HL-60 (cell line): Measurements from ENCODE around the gene CNOT10.

Source experiments
- CTCF ChIP-seq: IDR thresholded peaks from one replicate; pipeline ENCODE4 v1.5.1; 2011; ENCODE audit warnings: low read length, control low read depth, inconsistent platforms; ENCODE audit not compliant: insufficient read depth
- GABPA ChIP-seq: IDR thresholded peaks from 2 replicates; pipeline ENCODE4 v1.6.1; 2012; ENCODE audit warnings: low read depth
- POLR2AphosphoS5 ChIP-seq: IDR thresholded peaks from 2 replicates; pipeline ENCODE4 v1.6.1; 2012; ENCODE audit warnings: low read depth
- SPI1 ChIP-seq: IDR thresholded peaks from 2 replicates; pipeline ENCODE4 v1.6.1; 2012; ENCODE audit warnings: low read depth, mild to moderate bottlenecking, borderline replicate concordance
- TF ChIP-seq, protein P1 (sequence below): IDR thresholded peaks from 2 replicates; pipeline ENCODE4 v1.6.1; 2012; ENCODE audit warnings: low read depth; ENCODE audit not compliant: insufficient replicate concordance

- TF ChIP-seq CTCF (no peak), POLR2AphosphoS5 (no peak), GABPA (no peak), SPI1 (no peak)
- TF ChIP-seq, protein P1, sequence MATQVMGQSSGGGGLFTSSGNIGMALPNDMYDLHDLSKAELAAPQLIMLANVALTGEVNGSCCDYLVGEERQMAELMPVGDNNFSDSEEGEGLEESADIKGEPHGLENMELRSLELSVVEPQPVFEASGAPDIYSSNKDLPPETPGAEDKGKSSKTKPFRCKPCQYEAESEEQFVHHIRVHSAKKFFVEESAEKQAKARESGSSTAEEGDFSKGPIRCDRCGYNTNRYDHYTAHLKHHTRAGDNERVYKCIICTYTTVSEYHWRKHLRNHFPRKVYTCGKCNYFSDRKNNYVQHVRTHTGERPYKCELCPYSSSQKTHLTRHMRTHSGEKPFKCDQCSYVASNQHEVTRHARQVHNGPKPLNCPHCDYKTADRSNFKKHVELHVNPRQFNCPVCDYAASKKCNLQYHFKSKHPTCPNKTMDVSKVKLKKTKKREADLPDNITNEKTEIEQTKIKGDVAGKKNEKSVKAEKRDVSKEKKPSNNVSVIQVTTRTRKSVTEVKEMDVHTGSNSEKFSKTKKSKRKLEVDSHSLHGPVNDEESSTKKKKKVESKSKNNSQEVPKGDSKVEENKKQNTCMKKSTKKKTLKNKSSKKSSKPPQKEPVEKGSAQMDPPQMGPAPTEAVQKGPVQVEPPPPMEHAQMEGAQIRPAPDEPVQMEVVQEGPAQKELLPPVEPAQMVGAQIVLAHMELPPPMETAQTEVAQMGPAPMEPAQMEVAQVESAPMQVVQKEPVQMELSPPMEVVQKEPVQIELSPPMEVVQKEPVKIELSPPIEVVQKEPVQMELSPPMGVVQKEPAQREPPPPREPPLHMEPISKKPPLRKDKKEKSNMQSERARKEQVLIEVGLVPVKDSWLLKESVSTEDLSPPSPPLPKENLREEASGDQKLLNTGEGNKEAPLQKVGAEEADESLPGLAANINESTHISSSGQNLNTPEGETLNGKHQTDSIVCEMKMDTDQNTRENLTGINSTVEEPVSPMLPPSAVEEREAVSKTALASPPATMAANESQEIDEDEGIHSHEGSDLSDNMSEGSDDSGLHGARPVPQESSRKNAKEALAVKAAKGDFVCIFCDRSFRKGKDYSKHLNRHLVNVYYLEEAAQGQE, result no peak
These were observed 9.3 kb upstream of the CNOT10 start for GRCh38 chr3:32675650-32676049.
